ENCODE measurements around the gene ANK2.

Gene ANK2

DNA sequence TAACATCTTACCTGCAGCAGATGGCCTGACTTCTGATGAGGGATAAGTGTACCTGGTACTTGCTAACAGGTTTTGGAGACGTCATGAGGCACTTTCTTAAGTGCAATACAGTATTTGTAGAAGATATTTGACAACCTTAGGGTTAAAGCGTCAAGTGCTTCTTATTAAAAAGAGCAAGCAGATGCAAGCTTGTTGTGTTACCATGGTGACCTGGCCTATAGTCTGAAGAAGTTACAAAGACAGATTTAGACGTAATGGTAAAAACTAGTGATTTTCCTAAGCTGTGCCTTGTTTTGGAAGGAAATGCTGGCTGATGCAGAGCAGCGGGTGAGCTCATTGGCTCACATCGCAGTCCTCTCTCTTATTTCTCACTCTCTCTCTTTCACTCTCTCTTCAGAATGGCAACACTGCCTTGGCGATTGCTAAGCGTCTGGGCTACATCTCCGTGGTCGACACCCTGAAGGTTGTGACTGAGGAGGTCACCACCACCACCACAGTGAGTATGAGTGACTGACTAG, 243.6 kb downstream of the ANK2 start:
- no peak for FAIRE-seq

DNA sequence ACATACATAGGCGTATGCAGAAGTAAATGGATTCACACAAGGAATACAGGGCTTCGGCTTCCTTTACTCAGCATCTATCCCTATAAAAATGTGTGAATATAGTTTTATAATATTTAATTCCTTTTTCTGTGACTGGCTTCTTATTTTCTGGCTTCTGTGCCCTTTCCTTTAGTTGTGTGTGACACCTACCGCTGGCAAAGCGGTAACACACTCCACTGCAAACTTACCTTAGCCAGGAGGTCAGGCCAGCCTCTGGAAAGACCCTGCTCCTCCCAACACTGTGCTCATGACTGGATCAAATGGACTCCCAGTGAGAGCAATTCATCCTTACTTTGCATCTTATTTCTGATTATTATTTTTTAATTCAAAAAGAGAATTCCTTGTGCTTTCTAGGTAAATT, 244.2 kb downstream of the ANK2 start:
- no peak for FAIRE-seq

DNA sequence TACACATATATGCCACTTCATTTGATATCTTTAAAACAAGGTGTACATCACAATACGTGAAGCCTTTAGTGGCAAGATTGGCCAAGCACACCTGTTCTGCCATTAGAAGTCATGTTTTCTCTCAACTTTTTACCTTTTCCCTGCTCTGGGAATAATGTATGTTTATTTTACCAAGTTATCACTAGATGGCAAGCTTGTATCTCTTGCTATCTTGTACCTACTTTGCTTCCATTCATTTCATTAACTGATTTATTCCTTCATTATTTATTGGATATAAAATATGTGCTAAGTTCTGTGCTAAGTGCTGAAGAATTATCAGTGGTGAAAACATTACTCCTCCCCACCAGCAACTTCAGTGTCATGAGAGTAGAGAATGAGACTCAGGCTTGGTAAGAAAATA, 245.5 kb downstream of the ANK2 start:
- no peak for FAIRE-seq

DNA sequence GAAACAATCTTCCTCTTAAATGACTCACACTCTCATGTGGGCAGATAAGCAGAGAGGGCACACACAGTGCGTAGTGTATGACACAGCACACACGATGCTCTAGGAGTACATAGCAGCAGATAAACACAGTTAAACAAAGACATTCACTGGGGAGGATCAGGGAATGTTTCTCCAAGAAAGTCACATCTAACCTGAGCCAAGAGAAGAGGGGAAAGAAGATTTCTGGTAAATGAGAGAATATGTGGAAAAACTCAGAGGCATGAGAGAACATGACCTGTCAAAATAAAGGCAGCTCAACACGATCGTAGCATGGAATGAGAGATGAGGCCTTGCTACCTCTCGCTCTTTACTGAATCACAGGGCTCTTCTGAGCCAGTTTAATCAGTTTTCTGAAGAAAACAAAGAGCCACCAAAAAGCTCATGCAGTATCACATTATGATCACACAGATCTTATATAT, 251.0 kb downstream of the ANK2 start:
- no peak for FAIRE-seq

DNA sequence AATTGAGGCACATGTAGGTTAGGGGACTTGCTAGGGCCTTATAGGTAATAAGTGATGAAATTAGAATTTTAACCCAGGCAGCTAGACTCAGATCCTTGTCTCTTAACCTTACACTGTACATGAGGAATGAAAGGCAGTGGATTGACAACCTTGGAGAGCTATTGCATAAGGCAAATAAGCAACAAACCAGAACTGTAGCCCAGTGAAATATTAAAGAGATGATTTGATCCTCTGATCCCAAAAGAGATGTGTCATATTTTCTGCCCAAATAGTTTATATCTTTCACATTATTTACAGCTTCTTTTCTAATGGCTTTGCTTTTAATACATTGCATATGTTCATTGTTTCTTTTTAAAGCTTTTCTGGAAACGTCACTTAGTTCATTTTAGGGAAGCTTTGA, 252.6 kb downstream of the ANK2 start:
- no peak for FAIRE-seq

DNA sequence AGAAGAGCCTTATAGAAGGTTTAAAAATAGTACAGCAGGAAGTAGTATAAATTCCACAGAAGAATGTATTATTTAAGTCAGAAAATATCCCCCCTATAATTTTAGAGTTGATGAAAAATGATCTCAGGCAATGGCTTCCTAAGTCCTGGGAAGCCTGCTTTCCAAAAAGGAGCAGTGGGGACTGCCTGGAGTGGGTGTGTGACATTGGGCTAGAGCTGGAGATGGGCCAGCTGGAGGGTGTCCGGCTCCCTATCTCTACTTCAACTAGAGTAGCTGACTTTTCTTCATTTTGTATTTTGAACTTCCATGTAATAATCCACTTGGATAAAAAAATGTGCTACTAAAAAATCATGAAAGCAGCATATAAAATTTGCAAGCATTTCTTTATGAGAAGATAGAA, 253.9 kb downstream of the ANK2 start:
- no peak for FAIRE-seq

DNA sequence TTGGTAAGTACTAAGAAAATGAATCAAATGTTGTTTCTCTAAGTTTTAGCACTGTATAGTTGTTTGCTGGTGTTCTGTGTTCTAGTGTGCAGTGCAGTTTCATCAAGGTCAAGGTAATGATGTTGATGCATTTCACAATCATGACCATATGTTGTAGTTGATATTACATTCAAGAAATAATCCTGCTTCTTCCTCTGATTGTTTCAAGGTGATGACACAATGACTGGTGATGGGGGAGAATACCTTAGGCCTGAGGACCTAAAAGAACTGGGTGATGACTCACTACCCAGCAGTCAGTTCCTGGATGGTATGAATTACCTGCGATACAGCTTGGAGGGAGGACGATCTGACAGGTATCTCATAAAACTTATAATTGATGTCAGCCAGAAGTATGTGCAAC, 261.6 kb downstream of the ANK2 start:
- no peak for FAIRE-seq

DNA sequence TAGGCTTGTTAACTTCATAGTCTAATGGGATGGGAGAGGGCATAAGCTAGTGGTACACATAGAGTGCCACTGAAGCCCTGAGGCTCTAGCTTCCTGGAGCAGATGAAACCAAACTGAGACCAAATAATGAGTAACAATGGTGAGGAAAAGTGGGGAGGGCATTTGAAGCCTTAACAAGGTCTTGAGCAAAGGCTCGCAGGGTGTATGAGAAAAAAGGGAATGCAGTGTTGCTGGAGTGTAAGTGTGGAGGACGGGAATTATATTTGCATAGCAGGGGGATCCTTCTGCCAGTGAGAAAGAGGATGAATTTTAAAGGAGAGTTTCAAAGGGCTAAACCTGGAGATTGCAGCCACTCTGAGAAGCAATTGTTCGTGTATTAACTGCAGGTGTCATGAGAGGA, 263.1 kb downstream of the ANK2 start:
- FAIRE-seq: no peak

DNA sequence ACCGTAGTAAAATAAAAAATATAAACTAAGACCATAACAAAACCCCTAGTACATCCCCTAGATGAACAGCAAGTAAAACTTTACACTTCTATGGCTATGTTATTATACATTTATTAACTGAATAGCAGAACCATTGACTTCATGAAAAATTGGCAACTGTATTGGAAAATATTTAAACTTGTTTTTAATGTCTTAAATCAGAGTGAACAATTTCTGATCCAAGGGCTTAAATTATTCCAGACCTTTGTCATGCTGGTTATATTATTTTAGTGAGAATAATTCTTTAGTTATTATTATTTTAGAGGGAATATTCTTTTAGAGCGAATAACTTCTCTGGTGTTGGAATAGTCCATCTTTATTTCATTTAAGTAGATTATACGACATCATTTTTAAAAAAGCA, 265.0 kb downstream of the ANK2 start:
- FAIRE-seq: no peak

DNA sequence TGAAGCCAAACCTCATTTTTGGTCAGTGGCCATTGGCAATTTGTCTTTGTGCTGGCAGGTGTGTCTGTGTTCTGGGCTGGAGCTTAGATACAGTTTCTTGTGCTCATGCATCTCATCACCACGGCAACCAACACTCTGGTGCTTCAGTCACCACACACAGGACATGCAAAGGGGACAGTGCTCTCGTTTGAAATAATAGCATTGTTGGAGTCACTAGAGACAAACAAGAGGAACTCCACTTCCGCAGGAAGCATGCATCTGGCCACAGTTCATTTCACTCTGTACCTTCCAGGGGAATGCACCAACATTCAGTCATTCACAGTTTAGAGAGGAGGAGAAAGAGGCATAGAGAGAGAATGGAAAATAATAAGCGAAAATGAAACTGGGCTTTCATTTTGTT, 267.4 kb downstream of the ANK2 start:
- no peak for FAIRE-seq

DNA sequence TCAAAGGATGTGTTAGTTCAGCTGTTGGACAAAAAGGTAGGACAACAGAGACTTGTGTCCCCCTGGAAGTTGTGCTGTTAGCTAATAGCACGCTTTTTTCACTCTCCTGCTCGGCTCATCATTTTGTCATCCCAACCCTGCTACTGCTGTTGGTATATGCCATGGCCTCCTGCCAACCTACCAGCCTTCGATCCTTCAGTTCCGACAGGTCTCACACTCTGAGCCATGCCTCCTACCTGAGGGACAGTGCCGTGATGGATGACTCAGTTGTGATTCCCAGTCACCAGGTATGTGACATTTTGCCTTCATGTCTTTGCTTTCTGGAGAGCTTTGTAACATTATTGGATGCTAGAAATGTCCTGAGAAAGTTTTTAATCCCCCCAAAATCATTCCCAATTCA, 268.1 kb downstream of the ANK2 start:
- no peak for FAIRE-seq

DNA sequence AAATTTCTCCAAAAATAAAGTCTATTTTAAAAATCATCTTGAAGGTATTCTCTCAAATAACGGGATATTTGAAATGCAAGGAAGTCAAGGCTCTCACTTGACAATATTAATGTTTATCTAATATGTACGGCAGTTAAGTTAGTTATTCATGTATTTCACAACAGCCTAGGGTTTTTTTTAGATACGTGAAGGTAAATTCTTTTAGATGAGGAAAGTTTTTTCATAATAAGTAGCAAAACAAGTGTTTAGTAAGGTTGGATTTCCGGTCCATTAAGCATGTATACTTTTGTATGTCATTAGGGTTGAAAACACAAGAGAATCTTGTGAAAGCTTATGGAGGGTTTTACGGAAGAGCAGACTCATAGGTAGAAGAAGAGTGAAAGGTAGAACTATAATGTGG, 273.3 kb downstream of the ANK2 start:
- no peak for FAIRE-seq

DNA sequence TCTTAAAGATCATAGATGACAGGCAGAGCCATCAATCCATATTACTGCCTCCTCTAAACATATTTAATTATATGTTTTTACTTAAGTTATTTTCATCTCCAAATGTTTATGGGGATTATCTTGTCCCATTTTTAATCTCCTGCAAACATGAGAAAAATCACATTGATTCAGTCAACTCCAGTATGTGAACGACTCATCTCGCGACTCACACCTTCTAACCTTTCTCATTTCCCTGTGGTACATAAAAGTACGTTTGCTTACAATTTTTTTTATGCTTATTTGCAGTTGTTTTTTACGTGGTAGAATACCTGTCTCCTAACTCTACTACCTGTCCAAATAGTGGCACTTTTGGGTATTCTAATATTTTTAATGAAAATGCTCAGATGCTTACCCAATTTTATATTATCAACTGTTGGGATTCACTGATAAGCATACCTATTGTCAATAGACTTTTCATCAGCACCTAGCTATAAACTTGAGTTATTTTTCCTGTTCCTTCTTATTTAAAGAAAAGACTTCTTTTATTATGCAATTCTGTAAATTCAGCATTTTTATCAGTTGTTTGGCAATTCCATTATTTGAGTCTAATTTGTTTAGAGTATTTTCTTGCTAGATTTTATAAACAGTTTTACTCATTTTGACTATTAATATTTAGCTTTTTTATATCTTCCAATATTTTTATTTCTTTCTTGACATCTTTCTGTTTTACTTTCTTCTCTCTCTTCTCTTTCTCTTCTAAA, 276.6 kb downstream of the ANK2 start:
- FAIRE-seq: no peak

DNA sequence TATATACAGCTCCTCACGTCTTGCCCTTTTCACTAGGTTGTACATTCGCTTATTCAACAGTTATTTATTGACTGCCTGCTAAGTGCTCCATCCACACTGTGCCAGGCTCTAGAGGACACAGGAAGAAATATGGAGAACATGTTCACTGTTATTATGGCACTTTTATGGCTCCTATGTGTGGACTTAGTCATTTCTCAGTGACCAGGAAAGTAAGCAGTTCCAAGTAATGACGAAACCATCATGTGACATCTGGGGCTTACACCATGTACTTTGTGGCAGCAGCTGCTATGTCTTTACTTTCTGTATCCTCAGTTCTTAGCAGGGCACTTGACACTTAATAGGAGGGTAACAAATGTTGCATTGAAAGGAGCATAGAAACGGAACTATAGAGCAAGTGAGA, 278.0 kb downstream of the ANK2 start:
- no peak for FAIRE-seq

DNA sequence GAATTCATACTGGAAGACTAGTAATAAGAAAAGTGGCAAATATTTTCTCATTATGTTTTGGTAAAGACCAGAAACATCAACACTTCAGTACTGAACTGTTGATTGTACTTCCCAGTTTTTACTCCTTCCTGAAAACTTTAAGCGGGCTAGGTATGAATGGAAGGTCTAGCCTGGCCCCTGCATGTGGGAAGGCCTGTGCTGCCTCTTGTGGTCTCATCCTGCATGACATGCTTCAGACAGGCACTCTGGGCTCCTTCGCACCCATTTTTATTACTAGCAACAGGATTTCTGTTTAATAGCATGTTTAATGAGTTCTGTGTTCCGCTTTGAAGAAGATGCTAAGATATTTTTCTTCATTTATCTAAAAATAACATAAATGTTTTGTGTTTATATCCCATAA, 279.1 kb downstream of the ANK2 start:
- no peak for FAIRE-seq

DNA sequence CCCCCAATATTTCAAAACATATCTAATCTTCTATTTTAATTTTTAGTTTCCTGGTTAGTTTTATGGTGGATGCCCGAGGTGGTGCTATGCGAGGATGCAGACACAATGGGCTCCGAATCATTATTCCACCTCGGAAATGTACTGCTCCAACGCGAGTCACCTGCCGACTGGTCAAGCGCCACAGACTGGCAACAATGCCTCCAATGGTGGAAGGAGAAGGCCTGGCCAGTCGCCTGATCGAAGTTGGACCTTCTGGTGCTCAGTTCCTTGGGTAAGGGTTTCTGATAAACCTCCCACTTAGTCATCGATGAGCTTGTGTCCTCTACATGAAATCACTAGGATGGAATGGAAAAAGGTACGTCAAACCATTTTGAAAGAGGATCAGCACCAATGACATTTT, 280.7 kb downstream of the ANK2 start:
- no peak for FAIRE-seq

DNA sequence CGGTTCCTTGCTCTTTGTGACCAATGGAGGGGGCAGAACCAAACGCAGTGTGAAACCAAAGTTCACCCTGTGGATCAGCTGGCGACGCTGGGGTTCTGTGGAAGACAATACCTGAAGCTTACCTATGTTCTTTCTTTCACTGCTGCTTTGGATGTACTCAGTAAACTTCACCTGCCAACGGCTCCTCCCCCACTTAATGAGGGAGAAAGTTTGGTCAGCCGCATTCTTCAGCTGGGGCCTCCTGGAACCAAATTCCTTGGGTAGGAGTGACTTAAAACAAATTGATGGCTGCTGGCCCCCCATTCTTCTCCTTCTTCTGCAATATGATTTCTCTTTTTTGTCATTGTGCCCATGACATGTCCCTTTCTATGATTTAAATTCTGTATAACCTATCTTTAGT, 282.4 kb downstream of the ANK2 start:
- FAIRE-seq: no peak

DNA sequence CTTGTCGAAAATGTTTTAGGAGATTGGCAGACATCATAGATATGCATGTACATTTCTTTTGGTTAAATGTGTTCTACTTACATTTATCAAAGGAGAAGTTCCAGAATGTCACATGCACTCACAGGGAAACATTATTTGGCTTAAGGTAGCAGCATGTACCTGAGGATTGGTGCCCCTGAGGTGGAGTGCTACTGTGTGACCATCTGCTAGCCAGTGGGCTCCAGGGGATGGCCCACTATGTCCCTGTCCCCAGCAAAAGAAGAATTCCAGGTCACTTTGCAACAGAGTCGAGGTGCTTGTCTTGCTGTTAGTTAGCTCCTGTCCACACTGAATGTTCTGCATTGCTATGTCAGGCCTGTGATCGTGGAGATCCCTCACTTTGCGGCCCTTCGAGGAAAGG, 283.2 kb downstream of the ANK2 start:
- no peak for FAIRE-seq

DNA sequence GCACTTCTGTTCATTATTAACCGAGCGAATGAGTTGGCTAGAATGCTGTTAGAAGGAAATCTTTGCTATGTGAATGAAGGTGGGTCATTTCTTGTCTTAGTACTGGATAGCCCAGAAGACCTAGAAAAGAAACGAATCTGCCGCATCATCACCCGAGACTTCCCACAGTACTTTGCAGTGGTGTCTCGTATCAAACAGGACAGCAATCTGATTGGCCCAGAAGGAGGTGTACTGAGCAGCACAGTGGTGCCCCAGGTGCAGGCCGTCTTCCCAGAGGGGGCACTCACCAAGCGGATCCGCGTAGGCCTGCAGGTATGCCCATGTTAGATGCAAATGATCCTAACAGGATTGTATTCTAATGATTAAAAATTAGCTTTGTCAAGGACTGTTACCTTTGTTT, 286.3 kb downstream of the ANK2 start:
- FAIRE-seq: no peak

DNA sequence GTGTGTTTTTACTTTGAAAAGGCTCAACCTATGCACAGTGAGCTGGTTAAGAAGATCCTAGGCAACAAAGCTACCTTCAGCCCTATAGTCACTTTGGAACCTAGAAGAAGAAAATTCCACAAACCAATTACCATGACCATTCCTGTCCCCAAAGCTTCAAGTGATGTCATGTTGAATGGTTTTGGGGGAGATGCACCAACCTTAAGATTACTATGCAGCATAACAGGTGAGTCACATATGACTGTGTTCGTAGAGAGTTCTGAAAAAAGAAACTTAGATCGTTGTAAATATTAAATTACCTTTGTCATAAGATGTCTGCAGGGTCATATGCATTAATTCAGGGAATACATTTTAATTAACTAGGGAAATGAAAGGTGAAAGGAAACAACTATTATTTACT, 287.1 kb downstream of the ANK2 start:
- no peak for FAIRE-seq

DNA sequence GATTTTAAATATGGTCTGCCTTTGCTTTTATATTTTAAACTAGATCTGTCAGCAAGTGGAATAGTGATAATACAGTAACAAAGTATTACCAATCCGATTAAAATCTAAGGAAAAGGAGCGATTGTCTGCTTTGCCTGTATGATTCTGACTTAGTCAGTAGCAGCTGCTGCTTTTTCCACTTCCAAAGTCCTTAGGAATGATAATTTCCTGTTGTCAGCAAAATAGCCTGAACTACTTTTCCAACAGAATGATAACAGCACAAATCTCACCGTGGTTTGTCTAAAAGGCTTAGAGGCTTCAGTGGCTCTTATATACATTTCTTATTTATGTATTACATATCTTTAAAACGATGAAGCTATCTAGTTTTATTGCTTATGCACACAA, 290.0 kb downstream of the ANK2 start:
- no peak for FAIRE-seq

DNA sequence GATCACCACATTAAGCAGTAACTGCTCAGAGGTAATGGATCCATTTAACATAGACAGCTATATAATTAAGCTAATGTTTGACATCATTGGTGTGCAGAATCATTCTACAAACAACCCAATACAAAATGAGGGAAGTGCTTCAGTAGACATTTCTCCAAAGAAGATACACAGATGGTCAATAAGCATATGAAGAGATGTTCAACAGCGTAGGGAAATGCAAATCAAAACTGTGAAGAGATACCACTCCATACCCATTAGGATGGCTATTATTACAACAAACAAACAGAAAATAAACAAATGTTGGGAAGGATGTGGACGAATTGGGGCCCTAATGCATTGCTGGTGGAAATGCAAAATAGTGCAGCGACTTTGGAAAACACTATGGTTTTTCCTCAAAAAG, 294.6 kb downstream of the ANK2 start:
- no peak for FAIRE-seq

DNA sequence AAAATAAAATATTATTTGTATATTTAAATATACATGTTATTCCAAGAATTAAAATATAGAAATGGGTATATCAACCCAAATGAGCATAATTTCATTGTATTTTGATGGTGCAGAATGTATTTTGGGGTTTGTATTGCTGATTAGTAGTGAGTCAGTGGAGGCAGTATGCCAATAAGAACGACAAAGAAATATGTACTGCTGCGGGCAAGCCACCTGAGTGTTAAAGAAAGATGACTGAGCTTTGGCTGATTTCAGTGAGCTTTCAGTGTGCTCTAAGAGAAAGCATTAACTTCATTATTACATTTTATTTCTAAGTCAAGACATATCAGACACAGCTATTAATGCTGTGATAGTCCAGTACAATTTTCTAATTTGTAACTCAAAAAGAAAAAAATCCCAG, 297.8 kb downstream of the ANK2 start:
- no peak for FAIRE-seq

DNA sequence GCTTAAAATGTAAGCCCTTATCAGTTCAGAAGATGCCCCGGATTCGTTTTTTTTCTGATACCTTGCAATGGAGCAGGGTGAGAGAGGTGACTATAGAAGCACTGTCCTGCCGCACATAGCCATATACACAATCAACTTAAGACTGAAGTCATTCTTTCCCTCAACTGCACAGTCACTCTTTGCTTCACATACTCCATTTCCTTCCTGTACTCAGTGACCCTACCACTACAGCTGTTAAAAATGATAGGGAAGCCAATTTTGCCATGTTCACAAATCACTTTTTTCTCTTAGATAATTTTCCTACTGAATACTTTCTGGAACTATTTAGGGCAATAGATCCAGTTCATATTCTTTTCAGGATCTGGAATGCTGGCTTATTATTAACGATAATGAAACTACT, 300.0 kb downstream of the ANK2 start:
- no peak for FAIRE-seq

DNA sequence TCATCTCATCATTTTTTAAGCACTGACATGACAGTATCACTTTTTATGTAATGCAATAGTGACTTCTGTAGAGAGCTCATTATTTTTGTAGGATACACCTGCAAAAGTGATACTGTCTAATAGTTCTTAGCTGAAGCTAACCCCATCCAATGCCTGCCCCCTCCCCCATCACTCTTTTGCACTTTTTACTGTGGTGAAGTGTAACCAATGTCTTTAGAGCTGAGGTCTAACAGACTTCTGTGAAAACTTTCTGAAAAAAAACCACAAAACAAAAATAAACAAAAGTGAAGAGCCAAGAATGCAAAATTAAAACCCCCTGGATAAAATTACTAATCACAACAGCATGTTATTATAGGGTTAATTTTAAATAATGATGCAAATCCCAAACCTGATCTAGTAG, 301.1 kb downstream of the ANK2 start:
- no peak for FAIRE-seq

Data from A204.1 (cell line).